Stimulated activated CD4-positive, alpha-beta T cell treated with anti-CD3 and anti-CD28 coated beads, TNF-alpha, amount 100 ng/mL, for 1 hour (primary cell): ENCODE measurements around the gene FOXF1.

Experiments used
- DNase-seq, 3 donors: peaks; one replicate each; pipeline ENCODE4 v3.0.0-alpha.2; 2020; ENCODE audit warnings: low read depth in 3 of 3, low spot score in 1 of 3

Gene FOXF1

DNA sequence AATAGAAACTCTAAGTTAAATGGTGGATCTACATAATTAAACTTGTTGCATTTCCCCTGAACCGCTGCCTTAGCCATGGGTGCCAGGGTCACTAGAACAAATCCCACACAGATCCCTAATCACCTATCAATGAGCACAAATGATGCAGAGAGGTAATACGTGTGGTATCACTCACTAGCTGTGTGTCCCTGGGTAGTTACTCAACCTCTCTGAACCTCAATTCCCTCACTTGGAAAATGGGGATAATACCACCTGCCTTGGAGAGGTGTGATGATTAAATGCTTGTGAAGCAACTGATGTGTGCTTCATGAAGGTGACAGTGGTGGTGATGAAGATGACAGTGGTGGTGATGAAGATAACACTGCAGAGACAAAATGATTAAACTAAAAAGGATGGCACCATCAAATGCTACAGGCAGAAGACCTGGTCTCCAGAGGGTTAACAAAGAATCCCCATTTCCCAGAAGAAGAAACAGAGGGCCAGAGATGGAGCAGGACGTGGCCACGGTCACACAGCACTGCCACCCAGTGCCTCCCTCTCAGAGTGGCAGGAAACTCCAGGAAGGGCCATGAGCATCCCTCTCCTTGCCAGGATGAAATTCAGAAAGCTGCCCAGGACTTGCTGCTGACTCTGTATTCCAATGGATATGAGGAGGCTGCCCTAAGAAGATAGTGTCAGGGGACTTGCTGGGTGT, 17.9 kb upstream of the FOXF1 start:
- DNase-seq: no peak

DNA sequence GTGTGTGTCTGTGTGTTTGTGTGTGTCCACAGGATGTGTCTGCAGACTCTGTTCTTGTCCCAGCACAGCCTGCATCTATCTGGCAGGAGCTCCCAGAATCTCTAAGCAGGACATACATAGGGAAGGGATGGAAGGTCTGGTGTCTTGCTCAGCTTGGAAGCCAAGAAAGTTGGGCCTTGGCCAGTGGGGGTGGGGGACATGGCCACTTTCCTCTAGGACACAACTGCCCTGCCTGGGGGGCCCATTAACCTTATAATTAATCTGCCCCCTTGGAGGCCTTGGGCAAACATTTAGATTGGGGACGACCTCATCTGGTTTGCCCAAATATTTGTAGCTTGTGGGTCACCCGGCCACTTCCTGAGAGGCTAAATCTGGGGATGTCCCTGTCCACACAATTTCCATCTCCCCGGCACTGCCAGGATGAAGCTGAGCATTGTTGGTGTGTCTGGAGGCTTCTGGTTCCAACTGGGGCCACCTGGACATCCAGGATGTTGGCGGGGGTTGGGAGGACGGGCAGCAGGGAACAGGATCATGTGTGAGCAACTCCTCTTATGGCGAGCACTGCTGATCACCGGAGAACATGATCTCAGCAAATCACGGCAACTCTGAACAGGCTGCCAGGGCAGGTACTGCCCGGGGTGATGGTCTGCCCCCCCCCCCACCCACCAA, 17.2 kb upstream of the FOXF1 start:
- no peak for DNase-seq

DNA sequence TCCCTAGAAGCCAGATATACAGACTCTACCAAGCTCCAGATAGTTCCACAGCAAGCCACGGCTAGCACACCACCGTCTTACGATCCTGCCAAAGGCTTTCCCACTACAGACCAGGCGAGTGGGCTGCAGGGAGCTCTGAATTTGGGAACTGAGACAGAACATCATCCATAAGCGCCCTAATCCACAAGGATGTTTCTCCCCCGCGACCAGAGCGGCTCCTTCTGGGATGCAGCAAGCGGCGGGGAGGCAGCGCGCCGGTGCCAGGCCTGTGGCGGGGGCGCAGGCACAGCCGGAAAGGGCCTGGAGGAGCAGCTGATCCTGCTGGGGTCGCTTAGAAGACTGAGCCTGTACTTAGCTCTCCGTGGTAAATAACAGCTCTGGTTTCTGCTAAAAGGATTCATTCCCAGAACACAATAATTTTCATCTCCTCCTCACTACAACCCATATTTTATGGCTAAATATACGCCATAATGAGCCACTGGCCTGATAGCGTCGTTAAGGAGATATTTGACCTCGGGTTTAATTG, 16.2 kb upstream of the FOXF1 start:
- DNase-seq: no peak

DNA sequence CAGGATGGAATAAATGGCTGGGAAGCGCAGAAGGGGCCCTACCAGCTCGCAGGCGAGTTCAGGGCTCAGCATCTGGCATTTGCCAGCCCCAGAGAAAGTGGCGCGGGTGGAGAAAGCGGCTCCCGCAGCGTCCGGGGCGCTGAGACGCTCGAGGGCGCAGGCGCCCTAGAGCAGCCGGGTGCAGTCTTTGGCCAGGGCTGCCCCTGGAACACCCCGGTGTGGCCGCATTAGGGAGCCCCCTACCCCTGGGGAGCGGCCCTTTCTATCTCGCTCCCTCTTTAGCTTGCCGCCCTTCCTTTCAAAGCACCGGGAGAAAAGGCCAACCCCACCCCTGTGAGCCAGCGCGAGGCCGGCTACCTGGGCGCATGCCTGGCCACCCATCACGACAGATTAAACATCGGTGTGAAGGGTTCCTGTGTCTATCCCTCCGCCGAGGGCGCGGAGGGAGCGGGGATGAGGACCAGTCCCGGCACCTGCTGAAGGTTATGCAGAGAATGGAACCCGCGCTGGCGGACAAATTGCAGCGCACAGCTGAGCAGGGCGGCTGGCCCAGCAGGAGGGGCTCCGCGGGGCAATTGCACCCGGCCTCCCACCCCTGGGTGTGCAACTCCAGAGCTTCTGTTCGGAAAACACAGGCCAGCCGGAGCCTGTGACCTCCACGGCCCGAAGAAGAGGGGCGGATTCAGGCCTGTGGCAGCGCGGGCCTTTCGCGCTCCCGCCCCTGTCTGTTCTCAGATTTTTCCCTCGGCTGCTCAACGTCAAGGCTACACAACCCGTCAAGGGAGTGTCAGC, 15.6 kb upstream of the FOXF1 start:
- no peak for DNase-seq

DNA sequence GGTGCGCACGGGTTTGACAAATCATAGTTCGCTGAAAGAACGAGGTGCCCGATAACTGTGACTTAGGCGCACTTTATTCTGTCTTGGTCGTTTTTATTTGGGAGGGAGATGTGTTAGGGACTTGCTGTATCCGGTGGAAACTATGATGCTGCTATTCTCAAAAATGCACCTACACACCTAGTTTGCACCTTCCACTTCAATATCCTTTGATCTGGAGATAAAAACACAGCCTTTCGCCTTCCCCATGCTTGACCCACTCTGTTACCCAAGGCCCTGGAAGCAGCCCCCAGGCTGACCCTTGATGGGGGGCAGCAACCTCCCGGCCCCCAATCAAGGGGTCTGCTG, 15.0 kb upstream of the FOXF1 start:
- DNase-seq: no peak

DNA sequence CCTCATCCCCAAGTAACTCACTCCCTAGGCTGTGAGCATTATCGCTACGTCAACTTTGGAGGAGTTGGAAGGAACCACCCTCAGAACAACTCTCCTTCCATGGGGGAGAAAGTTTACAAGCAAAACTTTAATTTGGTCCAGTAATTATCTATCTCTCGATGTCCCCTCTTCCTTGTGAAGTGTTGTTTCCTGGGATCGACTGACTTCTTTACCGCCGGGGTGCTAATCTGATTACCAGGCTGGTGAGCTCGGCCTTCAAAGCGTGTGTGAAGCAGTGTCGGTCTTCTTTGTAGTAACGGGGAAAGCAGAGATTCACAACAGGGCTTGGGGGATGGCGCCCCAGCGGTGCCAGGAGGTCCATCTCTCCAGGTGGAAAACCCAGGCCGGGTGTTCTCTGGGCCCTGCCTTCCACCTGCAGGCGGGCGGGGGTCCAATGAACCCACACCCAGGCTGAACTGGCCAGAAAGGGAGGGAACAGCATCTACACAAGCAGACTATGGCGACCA, 14.5 kb upstream of the FOXF1 start:
- DNase-seq: no peak

DNA sequence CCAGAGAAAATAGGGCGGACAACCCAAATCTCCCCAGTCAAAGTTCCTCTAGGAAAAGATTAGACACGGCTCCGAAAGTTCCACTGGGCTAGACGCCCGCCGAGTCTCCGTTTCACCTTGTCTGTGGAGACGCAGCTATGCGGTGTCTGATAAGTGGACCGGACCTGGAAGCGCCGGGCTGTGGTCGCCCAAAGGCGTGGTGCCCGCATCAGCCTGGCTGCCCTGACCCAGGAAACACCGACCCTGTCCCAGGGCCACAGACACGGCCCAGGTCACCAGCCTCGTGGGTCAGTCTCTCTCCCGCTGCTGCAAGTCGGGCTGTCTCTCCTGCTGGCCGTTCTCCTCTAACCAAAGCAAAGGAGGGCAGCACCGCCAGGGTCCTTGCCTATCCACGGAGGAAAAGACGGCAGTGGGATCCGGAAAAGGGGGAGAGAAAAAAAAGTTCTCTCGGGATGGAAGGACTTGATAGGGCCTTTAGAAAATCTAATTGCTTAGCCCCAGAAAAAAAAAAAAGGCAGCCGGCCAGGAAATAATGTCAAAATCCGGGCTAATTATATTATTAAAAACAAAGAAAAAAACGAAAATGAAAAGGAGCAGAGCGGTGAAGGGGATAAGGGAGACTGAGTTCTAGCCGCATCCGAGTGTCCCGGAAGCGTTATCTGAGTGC, 13.9 kb upstream of the FOXF1 start:
- no peak for DNase-seq

DNA sequence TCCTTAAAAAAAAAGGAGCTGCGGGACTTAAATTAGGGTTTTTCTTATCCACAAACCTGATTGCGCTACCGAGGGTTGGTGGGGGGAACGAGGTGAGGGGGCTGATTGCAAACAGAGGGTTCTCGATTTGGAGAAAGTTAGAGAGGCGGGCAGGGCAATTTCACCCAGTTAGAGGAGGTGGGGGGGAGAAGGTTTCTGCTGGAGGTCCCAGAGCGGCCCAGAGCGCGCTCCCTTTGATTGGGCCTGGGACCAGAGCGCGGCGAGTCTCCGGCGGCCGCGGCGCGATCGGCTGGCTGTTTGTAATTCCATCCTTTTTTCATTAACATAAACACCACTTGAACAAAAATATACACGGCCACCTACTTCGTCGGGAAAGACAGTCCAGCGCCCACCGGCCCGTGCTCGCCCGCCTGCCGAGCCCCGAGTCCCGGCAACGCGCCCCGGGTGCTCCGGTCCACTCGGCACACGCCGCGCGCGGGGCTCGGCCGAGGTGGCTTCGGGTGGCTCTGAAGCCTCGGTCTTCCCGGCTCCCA, 13.3 kb upstream of the FOXF1 start:
- DNase-seq: no peak

DNA sequence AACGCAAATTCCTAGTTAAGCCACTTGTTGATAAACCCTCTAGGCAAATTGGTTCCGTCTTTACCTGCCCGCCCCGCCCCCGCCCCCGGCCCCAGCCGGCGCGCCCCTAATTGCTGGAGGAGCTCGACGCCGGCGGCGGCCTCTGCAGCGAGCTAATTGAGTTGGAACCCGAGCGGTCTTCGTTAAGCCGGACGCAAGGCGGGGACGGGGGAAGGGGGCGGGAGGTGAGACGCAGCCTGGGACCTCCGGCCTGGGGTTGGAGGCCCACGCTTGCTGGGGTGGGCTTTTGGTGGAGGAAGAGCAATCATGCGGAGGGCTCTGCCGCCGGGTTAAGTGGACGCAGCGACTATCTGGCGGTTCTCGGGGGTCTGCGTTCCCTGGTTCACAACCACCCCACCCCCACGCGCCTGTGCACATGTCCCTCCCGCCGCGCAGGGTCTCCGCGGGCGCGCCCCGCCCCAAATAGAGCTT, 12.7 kb upstream of the FOXF1 start:
- no peak for DNase-seq

DNA sequence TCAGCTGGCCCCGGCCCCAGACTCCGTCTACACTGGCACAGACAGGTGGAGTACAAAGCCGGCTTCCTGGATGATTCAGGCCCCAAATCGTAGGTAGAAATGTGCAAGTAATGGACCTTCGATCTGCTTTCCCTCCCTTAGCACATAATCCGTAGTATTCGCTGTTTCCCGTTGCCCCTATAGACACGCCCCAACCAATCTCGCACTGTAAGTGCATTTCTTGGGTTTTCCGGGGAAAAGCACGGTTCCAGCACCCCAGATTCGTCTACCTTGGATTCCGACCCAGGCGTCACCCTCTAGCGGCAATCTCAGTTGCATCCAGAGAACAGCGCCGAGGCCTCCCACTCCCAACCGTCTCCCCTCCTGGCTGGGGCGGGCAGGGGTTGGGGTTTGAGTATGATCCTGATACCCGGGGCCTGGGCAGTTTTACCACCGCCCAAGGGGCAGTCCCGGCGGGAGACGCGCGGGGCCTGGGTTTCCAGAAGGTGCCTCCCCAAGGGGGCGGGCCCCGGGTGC, 12.1 kb upstream of the FOXF1 start:
- no peak for DNase-seq

DNA sequence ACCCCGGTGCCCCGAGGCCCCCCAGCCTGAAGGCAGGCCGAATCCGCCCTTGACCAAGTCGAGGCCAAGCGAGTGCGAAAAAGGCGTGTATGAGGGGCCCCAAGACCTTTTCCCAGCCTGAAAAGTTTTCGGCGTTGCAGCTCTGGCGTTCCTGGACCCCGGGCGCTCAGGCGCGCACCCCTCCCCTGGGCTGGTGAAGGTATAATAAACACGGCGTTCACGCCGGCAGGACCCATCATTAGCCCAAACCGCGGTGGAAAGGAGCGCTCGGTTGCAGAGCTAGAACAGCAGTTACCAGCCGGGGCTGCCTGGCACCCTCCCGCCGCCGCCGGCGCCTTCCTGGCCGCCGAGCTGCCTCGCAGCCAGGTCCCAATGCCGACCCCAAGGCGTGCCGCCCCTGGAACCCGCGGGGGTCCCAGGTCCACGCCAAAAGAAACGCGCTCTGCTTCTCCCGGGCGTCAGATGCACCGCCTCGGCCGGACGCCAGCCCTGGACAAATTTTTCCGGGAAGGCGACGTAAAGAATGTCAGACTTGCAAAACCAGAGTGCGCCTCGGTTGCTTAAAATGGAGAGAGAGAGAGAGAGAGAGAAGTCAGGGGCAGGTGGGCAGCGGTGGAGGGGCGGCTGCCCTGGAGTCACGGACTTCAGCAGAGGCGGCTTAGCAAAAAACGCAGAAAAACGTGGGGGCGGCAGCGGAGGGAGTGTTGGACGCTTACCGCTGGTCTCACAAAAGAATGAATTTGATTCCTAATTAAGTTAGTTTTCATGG, 11.5 kb upstream of the FOXF1 start:
- no peak for DNase-seq

DNA sequence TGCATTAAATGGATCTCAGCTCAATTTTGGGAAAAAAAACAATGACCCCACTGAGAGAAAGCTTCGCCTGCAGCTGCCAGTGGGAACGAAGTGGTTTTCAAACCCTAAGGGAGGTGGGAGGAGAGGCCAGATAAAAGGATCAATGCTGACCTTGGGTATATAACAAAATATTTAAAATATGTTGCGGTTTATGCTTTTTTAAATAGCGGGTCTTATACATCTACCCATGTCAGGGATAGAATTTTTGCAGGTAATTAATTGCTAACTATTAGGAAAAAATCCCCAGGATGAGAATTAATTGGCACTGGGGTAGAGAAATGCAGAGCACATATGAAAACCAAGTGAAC, 10.9 kb upstream of the FOXF1 start:
- DNase-seq: no peak

DNA sequence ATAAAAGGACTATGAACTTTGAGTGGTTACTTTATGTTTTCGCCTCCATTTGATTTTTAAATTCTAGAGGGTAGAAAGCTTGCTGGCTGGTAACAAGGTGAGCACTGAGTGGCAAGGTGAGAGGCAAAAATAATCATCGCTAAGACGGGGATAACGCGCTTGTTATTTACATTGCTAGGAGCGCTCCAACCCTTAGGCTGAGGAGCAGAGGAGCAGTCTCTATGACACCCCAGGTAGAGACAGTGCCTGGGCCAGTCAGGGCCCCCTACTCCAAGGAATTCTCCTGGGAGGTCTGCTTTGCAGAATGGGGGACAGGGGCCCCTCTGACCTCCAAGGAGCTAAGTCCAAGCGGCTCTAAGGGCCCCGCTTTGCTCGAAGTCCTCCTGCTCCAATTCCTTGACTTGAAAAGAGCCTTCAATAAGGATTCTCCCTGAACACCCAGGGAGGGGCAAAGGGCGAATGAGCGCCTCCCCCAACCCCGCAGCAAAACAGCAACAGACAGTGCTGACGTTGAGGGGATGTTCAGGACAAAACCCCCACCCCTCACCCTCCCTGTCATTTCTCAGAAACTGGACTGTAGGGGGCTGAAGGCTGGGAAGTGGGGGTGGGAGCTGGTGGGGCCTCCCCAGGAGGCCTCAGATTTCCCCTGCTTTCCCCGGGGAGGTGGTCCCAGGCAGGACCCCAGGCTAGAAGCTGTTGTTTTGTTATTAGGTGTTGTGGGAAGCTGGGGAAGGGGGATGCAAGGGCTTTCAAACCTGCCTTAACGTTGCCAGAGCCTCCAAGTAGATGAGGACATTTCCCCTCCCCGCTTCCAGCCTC, 10.2 kb upstream of the FOXF1 start:
- DNase-seq: no peak

DNA sequence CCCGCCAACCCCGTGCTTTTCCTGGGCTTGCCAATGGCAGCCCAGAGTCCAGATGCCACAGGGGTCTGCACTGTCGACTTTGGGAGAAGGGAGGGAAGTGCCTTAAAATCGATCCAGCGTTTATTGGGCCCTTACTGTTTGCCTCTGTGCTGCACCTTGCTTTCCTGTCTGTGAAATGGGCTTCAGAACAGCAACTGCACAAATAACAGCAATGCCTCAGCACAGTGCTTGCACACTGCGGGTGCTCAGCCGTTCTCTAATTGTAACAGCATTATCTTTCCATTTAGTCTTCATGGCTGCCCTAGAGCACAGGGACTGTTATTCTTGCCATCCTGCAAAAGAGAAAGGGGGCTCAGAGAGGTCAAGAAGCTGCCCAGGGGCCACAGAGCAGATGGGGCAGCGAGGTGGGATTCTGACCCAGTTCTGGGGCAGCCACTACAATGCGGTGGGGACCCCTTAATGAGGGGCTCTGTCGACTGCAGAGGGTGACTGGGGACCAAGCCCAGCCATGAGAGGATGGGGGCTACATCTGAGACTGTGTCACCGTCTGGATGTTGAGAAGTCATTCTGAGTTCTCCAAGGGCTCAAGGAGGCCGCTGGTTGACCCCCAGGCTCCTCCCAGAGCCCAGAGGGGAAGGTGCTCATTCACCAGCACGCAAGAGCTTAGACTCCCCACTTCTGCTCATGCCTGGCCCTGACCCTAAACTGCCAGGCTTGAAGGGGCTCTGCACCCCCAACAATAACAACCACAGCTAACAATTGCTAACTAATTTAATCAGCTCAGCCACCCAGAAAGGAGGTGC, 9.4 kb upstream of the FOXF1 start:
- no peak for DNase-seq

DNA sequence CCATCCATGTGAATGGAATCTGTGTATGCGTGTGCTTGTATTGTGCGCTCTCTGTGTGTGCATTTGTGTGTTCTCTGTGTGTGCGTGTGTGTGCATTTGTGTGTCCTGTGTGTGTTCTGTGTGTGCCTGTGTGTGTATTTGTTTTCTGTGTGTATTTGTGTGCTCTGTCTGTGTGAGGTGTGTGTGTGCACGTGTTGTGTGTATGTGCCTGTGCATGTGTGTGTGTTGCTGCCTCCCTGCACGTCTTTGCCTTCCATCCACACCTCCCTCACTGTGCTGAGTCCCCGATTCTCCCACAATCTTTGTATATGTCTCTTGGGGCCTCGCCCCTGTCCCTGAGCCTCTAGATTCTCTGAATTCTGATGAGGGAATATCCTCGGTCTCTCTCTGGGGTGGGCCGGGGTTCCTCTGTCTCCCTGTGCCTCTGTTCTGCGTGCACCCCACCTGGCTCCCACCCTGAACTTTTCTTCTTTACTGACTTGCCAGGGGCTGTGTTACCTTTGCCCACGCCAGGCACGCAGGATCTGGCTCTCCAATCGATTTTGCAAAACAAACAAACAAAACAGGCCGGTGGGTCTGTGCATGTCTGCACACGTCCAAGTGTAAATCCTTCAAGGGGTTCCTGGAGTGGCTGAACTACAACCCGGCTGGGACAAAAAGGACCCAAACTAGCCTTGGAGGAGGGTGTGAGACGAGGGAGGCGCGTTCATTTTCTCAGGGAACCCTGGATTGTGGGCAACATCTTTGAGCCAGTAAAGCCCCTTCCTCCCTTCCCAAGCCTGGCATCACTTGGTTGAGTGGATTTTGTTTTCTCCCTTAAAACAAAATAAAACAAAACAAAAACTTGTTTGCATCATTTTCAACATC, 8.1 kb upstream of the FOXF1 start:
- no peak for DNase-seq

DNA sequence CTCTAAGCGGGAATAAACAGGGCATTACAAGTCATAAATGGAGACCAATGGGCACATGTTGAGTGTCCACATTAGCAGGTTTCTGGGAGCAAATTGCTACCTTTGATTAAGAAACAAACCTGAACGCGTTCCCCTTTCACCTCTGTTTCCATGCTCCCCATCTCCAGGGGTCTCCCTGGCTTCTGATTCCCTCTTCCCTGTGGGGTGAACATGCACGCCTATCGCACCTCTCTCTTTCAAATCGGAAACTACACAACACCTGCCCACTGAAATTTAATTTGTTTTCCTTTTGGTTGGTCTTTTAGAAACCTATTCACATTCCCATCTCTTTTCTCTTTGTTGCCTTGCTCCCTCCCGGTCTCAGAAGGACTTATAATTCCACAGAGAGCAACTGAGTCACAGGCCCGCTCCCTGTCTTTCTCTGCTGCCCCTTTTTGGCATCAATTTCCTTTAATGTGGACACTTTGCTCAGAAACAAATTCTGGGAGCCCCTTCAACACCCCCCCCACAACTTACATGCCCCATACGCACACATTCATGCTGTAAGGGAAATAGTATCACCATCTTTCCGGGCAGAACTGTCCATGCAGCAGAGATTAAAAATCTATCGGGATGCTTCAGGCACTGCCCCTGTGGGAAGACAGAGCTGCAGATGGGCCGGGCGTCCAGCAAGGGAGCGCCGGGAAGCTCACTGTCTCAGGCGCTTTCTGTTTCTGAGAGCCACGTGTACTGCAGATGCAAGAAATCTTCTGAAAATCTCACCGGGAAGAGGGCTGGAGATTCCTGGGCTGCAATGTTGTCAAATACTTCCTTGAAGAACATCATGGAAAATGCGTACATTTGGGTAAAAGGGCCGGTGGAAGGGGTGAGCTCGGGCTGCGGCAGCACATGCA, 7.2 kb upstream of the FOXF1 start:
- no peak for DNase-seq

DNA sequence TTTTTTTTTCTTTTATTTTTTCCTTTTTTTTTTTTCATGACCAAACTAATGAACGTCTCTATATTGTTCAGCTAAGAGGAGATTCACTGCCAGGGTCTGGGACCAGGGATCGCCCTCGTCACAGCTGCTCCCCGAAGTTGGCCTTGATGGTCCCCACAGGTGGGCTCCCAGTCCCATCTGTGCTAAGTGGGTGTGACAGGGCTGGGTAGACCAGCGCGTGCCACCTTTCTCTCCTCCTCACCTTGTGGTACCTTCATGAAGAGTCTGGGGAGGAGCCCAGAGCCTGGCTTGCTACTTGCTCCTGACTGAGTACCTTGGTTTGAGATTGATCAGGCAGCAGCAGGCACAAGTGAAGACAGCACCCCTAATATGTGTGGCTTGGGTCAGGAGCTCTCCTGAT, 6.5 kb upstream of the FOXF1 start:
- DNase-seq: no peak
